Raji (cell line): ENCODE data around the gene DHX34.

Experiments
- POLR2A ChIP-seq: IDR thresholded peaks from 2 replicates; pipeline ENCODE4 v1.6.1; 2011; ENCODE audit warnings: low read depth, low read length, control low read depth; ENCODE audit not compliant: insufficient read depth

DHX34 gene

GRCh38 chr19:47419030-47419783 is 70.1 kb downstream of the DHX34 start, which contains the start of gene MEIS3:
Gene MEIS3, minus strand, starts transcription at chr19:47419527. Its CDS starts 446 bp downstream, at chr19:47419081.
- TF ChIP-seq POLR2A, result no peak

GRCh38 chr19:47419789-47420188 is 70.7 kb downstream of the DHX34 start:
- TF ChIP-seq POLR2A, result no peak

- TF ChIP-seq POLR2A, result no peak
These were observed 72.2 kb downstream of the DHX34 start for GRCh38 chr19:47421244-47421786.

- TF ChIP-seq POLR2A, result no peak
These were observed 72.8 kb downstream of the DHX34 start for GRCh38 chr19:47421844-47422395.

GRCh38 chr19:47422417-47423163 is 73.5 kb downstream of the DHX34 start:
- TF ChIP-seq POLR2A, result no peak

- TF ChIP-seq POLR2A, result no peak
These were observed 74.2 kb downstream of the DHX34 start for GRCh38 chr19:47423203-47423882.

GRCh38 chr19:47427241-47428176 is 78.4 kb downstream of the DHX34 start:
- no peak for TF ChIP-seq POLR2A

- no peak for TF ChIP-seq POLR2A
These were observed 79.2 kb downstream of the DHX34 start for GRCh38 chr19:47428177-47428894.

- TF ChIP-seq POLR2A, result no peak
These were observed 80.2 kb downstream of the DHX34 start for GRCh38 chr19:47429140-47429793.

GRCh38 chr19:47430041-47430802 is 81.1 kb downstream of the DHX34 start:
- TF ChIP-seq POLR2A, result no peak

- TF ChIP-seq POLR2A, result no peak
These were observed 83.0 kb downstream of the DHX34 start for GRCh38 chr19:47432091-47432490.
